Astrocyte (in vitro differentiated cells and primary cell): ENCODE measurements around the gene PTPRU. TPM values are rescaled to one million over a fixed set of nuclear protein-coding genes. Genes with fewer than 3 reads are reported as not detected.

Experiments
- DNase-seq: peaks from one replicate; pipeline ENCODE4 v3.0.0-alpha.2; 2010; ENCODE audit warnings: low read depth
- FAIRE-seq: peaks from 2 replicates; lab custom pipeline; 2011; peaks lifted over from hg19 to GRCh38; lab: Jason Lieb, UNC
- H2AFZ ChIP-seq: 2 replicates; pipeline ENCODE4 v1.6.0; 2012; ENCODE audit warnings: low read depth, low read length, inconsistent platforms
- H3K27ac ChIP-seq: 2 replicates; pipeline ENCODE4 v1.5.1; 2011; ENCODE audit warnings: low read depth, low read length, inconsistent platforms
- H3K27me3 ChIP-seq: 2 replicates; pipeline ENCODE4 v1.6.0; 2011; ENCODE audit warnings: low read length, inconsistent platforms; ENCODE audit not compliant: insufficient read depth
- H3K36me3 ChIP-seq: 2 replicates; pipeline ENCODE4 v1.5.1; 2011; ENCODE audit warnings: low read length, inconsistent platforms; ENCODE audit not compliant: insufficient read depth
- H3K4me1 ChIP-seq: 2 replicates; pipeline ENCODE4 v1.5.1; 2011; ENCODE audit warnings: low read length, inconsistent platforms; ENCODE audit not compliant: insufficient read depth
- H3K4me2 ChIP-seq: 2 replicates; pipeline ENCODE4 v1.6.0; 2012; ENCODE audit warnings: low read length, inconsistent platforms
- H3K4me3 ChIP-seq: 2 replicates; pipeline ENCODE4 v1.5.1; 2011; ENCODE audit warnings: low read depth, mild to moderate bottlenecking, low read length, inconsistent platforms; ENCODE audit not compliant: insufficient read depth
- H3K79me2 ChIP-seq: 2 replicates; pipeline ENCODE4 v1.6.0; 2012; ENCODE audit warnings: mild to moderate bottlenecking, low read length, inconsistent platforms; ENCODE audit not compliant: insufficient read depth
- H3K9ac ChIP-seq: 2 replicates; pipeline ENCODE4 v1.6.0; 2012; ENCODE audit warnings: mild to moderate bottlenecking, low read length, inconsistent platforms
- H3K9me3 ChIP-seq: 2 replicates; pipeline ENCODE4 v1.5.1; 2012; ENCODE audit warnings: low read depth, mild to moderate bottlenecking, low read length, inconsistent platforms; ENCODE audit not compliant: insufficient read depth
- H4K20me1 ChIP-seq: 2 replicates; pipeline ENCODE4 v1.6.0; 2012; ENCODE audit warnings: low read length, inconsistent platforms; ENCODE audit not compliant: insufficient read depth
- H3K27ac Mint-ChIP-seq: one replicate; pipeline ENCODE4 v1.8.0; 2021; ENCODE audit warnings: mild to moderate bottlenecking, mixed read lengths; ENCODE audit not compliant: unreplicated experiment
- H3K27me3 Mint-ChIP-seq: one replicate; pipeline ENCODE4 v1.8.0; 2021; ENCODE audit warnings: low read depth, mixed read lengths; ENCODE audit not compliant: unreplicated experiment
- H3K36me3 Mint-ChIP-seq: one replicate; pipeline ENCODE4 v1.8.0; 2021; ENCODE audit warnings: low read depth, mixed read lengths; ENCODE audit not compliant: unreplicated experiment
- H3K4me1 Mint-ChIP-seq: one replicate; pipeline ENCODE4 v1.8.0; 2021; ENCODE audit warnings: low read depth, mixed read lengths; ENCODE audit not compliant: unreplicated experiment
- H3K4me3 Mint-ChIP-seq: one replicate; pipeline ENCODE4 v1.8.0; 2021; ENCODE audit warnings: mild to moderate bottlenecking, moderate library complexity, mixed read lengths; ENCODE audit not compliant: unreplicated experiment
- H3K9me3 Mint-ChIP-seq: one replicate; pipeline ENCODE4 v1.8.0; 2021; ENCODE audit warnings: mild to moderate bottlenecking, mixed read lengths; ENCODE audit not compliant: unreplicated experiment
- EZH2 ChIP-seq: IDR thresholded peaks from 2 replicates; pipeline ENCODE4 v1.6.1; 2012; ENCODE audit warnings: mild to moderate bottlenecking, low read length, inconsistent platforms; ENCODE audit not compliant: insufficient read depth
- total RNA-seq: library from RNA; stranded (reverse); gene quantifications from 2 replicates; pipeline ENCODE4 v1.2.1, GENCODE V29; 2021
- TF ChIP-seq, protein P1 (sequence below): IDR thresholded peaks from 2 replicates; pipeline ENCODE4 v1.5.1; 2011; ENCODE audit warnings: low read depth, mild to moderate bottlenecking, inconsistent platforms, low read length, moderate library complexity; ENCODE audit not compliant: insufficient read depth

PTPRU gene
- total RNA-seq, 1 donor from 2014 or later: 36.6 TPM

DNA sequence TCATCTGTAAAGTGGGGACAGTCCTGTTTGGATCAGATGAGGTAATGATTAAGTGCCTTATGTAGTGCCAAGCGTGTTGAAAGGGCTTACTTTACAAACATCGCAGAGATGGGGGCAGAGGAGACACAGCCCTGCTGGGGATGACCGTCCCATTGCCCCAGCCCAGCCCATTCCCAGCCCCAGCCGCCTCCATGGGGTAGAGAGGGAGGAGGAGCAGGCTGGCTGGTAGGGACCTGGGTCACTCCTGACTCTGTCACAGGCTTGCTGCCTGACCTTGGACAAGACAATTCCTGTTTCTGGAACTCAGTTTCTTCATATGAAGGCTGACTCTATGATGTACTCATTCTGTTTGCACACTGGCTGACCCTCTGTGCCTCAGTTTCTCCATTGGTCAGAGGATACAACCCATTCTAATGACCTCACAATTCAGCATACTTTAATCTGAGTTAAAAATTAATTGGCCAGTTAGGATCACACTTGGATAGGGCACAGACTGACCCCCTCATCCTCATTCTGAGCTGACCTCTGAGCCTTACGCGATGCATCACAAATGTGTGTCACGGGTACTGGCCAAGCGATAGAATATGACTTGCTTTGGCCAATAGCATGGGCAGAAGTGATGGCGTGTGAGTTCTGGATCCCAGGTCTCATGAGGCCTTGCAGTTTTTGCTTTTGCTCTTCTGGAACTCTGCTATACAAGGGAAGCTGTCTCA is 91.1 kb downstream of the PTPRU start:
- Histone ChIP-seq H2AFZ (no peak overlapping the region), H3K9ac (no peak overlapping the region), H3K36me3 (peaks cover 3% of the 10 kb centered on the region), H3K27me3 (no peaks in the 10 kb centered on the region), H3K79me2 (no peaks in the 10 kb centered on the region), H3K4me1 (no peaks in the 10 kb centered on the region), H3K9me3 (no peaks in the 10 kb centered on the region), H3K27ac (no peak overlapping the region), H3K4me2 (no peak overlapping the region), H4K20me1 (no peaks in the 10 kb centered on the region), H3K4me3 (no peak overlapping the region)
- peaks cover 17% of the 10 kb centered on the region for H3K36me3 Mint-ChIP-seq
- no peaks in the 10 kb centered on the region for H3K9me3 Mint-ChIP-seq
- peaks cover 5% of the 10 kb centered on the region for H3K4me1 Mint-ChIP-seq
- no peak overlapping the region for H3K4me3 Mint-ChIP-seq
- no peak overlapping the region for H3K27ac Mint-ChIP-seq
- peaks cover 5% of the 10 kb centered on the region for H3K27me3 Mint-ChIP-seq
- FAIRE-seq (no peak), DNase-seq (no peak)
- TF ChIP-seq, protein P1, sequence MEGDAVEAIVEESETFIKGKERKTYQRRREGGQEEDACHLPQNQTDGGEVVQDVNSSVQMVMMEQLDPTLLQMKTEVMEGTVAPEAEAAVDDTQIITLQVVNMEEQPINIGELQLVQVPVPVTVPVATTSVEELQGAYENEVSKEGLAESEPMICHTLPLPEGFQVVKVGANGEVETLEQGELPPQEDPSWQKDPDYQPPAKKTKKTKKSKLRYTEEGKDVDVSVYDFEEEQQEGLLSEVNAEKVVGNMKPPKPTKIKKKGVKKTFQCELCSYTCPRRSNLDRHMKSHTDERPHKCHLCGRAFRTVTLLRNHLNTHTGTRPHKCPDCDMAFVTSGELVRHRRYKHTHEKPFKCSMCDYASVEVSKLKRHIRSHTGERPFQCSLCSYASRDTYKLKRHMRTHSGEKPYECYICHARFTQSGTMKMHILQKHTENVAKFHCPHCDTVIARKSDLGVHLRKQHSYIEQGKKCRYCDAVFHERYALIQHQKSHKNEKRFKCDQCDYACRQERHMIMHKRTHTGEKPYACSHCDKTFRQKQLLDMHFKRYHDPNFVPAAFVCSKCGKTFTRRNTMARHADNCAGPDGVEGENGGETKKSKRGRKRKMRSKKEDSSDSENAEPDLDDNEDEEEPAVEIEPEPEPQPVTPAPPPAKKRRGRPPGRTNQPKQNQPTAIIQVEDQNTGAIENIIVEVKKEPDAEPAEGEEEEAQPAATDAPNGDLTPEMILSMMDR: no peak
- no peak for TF ChIP-seq EZH2

DNA sequence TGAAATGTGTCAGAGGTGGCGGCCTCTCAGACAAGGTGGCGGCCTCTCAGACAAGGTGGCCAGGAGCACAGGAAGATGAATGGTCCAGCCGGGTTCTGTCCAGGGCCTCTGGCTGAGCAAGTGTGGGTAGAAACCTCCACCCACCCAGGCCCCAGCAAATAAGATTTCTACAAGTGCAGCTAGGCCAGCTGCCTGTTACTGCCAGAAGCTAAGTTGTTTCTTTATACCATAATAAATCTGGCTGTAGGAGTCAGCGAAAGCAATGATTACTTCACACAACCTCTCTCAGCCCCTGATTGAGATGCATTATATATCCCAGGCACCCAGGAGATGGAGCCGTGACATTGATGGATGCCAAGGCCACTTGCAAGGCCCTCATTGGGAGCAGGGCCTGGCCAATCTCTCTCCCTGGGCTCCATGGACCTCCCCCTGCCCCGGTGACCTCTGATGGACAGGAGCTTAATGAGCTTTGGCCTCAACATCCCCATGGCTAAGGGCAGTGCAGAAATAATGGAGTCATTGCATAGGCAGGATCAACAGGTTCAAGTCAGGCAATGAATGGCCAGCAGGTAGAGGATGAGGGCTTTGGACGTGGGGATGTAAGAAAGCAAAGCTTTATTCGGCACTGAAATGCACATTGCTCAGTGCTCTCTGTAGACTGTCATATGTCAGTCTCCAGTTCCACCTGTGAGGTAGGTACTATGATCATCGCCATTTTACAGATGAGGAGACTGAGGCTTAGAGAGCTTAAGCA is 92.9 kb downstream of the PTPRU start:
- Histone ChIP-seq H4K20me1 (no peaks in the 10 kb centered on the region), H3K36me3 (peaks cover 3% of the 10 kb centered on the region), H2AFZ (no peak overlapping the region), H3K4me1 (no peaks in the 10 kb centered on the region), H3K27ac (no peak overlapping the region), H3K9me3 (no peaks in the 10 kb centered on the region), H3K27me3 (no peaks in the 10 kb centered on the region), H3K9ac (no peak overlapping the region), H3K4me2 (no peak overlapping the region), H3K4me3 (no peak overlapping the region), H3K79me2 (no peaks in the 10 kb centered on the region)
- H3K9me3 Mint-ChIP-seq: no peaks in the 10 kb centered on the region
- H3K4me3 Mint-ChIP-seq: no peak overlapping the region
- no peak overlapping the region for H3K27ac Mint-ChIP-seq
- peaks cover 13% of the 10 kb centered on the region for H3K36me3 Mint-ChIP-seq
- H3K4me1 Mint-ChIP-seq: peaks cover 7% of the 10 kb centered on the region
- H3K27me3 Mint-ChIP-seq: peaks cover 11% of the 10 kb centered on the region
- DNase-seq (no peak), FAIRE-seq (no peak)
- TF ChIP-seq, protein P1: no peak
- no peak for TF ChIP-seq EZH2
